Measurements from ENCODE around the gene KLLN. TPM values are rescaled to one million over a fixed set of nuclear protein-coding genes. Genes with fewer than 3 reads are reported as not detected.

The KLLN gene
- total RNA-seq, 1 donor from 2014 or later, result not detected

DNA sequence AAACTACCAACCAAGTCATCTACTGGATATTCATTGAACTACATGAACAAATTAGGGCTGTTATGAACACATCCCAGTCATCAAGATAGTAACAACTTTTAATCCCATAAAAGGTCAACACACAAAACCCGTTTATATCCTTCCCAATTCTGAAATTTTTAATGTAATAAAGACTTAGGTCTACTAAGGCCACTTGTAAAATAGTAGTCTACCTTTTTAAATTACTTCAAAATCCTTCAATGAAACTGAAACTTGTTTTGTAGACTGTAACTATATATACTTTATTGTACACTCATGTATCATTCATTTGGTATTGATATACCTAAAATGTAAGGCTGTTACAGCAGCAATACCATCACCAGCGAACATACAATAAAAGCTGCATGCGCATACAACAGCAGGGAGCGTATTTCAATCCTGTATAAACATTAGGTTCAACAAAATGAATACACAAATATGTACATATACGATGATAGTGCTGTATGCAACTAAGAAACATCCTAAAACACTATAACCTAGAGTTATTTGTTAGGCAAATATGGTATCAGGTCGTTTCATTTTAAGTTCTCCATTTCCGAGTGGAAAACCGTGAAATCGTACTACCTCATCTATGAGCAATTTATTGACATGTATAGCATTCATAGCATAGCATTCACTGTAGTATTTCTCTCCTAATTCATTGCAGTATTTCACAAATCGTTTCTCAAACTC lies 46.3 kb downstream of the KLLN start:
- TF ChIP-seq, protein P1, sequence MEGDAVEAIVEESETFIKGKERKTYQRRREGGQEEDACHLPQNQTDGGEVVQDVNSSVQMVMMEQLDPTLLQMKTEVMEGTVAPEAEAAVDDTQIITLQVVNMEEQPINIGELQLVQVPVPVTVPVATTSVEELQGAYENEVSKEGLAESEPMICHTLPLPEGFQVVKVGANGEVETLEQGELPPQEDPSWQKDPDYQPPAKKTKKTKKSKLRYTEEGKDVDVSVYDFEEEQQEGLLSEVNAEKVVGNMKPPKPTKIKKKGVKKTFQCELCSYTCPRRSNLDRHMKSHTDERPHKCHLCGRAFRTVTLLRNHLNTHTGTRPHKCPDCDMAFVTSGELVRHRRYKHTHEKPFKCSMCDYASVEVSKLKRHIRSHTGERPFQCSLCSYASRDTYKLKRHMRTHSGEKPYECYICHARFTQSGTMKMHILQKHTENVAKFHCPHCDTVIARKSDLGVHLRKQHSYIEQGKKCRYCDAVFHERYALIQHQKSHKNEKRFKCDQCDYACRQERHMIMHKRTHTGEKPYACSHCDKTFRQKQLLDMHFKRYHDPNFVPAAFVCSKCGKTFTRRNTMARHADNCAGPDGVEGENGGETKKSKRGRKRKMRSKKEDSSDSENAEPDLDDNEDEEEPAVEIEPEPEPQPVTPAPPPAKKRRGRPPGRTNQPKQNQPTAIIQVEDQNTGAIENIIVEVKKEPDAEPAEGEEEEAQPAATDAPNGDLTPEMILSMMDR (IDR thresholded peaks at IDR 0.05), result no peak
- intact Hi-C loops (cut with DNase I), result no loop called here
- H3K36me3 ChIP-seq, result peaks cover 0 to 9% of the 10 kb centered on the region in 2 donors
- H3K27me3 ChIP-seq, result no peaks in the 10 kb centered on the region
- H3K4me3 ChIP-seq, result peak overlapping the region; percentile 70 to 95
- no peak overlapping the region for H3K27ac ChIP-seq
- no peaks in the 10 kb centered on the region for H3K9me3 ChIP-seq
- DNase-seq (ENCODE audit: low spot score in 2 of 2), result no peak
- H3K4me1 ChIP-seq, result peaks cover 0 to 14% of the 10 kb centered on the region in 2 donors

GRCh38 chr10:87816163-87816897 lies 47.0 kb downstream of the KLLN start:
- Histone ChIP-seq H3K36me3 (peaks cover 0 to 10% of the 10 kb centered on the region in 2 donors), H3K27ac (no peak overlapping the region), H3K4me1 (peaks cover 0 to 14% of the 10 kb centered on the region in 2 donors), H3K9me3 (no peaks in the 10 kb centered on the region), H3K4me3 (peak overlapping the region in 1 of 2 donors; percentile 70), H3K27me3 (no peaks in the 10 kb centered on the region)
- intact Hi-C loops (cut with DNase I), result no loop called here
- TF ChIP-seq, protein P1 (IDR thresholded peaks at IDR 0.05), result peak in 1 of 3 experiments; percentile 3
- DNase-seq (ENCODE audit: low spot score in 2 of 2), result no peak

Other genes starting within 250 kb of the KLLN start
- 14.8 TPM for gene PAPSS2, start 203.7 kb downstream of the KLLN start, total RNA-seq
- 22.1 TPM for gene ATAD1, start 45.3 kb downstream of the KLLN start, total RNA-seq
- 96.3 TPM for gene PTEN, start 92 bp upstream of the KLLN start, total RNA-seq

Measured in ascending aorta (tissue), 2 donors.